ENCODE data around the gene NPM1.
"Not testable (repeated sequence)": the region's sequence is repeated elsewhere in the genome, so short reads cannot be mapped to it uniquely, and the experiment has no call there.

The NPM1 gene, protein sequence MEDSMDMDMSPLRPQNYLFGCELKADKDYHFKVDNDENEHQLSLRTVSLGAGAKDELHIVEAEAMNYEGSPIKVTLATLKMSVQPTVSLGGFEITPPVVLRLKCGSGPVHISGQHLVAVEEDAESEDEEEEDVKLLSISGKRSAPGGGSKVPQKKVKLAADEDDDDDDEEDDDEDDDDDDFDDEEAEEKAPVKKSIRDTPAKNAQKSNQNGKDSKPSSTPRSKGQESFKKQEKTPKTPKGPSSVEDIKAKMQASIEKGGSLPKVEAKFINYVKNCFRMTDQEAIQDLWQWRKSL

GRCh38 chr5:171387345-171387969, at the start of gene NPM1:
TSS of gene NPM1 (plus strand) at chr5:171387849. CDS start at chr5:171387949, 100 bp downstream.
- peak; percentile 96 for DNase-seq

GRCh38 chr5:171340042-171340441, 47.6 kb upstream of the NPM1 start:
- DNase-seq = no peak

DNA sequence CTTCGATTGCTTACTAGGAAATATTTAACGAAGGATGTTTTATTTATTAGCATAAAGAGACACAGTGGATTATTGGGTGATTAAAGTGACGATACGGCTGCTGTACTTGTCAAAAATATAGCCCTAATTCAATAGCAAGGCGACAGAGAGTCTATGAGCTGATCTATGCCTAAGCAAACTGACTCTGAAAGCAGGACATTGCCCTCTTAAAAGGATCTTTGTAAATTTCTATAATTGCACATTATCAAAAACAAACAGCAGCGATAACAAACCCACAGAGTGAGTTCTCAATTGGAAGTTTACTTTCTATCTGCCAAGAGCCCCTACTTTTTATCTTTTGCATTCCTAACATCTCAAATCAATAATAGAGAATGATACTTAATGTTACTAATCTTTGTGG, 47.2 kb upstream of the NPM1 start:
- no peak for DNase-seq

GRCh38 chr5:171342362-171343111, 45.1 kb upstream of the NPM1 start:
- DNase-seq = no peak

DNA sequence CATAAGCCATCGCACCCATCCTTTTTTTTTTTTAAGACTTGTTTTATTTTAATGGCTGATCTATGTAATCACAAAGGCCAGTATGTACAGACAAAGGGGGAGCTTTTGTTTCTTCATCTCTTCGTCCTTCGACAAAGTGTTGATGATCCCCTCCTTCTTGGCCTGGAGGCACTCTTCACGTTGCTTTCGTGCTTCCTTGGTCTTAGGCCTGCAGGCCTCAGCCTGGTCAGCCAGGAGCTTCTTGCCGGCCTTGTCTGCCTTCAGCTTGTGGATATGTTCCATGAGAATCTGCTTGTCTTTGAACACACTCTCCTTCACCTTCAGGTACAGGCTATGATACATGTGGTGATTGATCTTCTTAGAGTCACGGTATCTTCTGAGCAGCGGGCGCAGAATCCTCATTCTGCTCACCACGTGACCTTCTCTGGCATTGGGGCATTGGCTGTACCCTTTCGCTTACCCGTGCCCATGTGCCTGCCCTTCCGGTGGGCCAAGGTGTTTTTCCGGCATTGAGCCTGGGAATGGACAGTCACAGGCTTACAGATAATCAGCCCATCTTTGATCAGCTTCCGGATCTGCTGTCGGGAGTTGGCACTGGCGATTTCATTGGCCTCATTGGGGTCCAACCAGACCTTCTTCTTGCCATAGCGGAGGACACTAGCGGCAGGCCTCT, 42.6 kb upstream of the NPM1 start:
- no peak for DNase-seq

DNA sequence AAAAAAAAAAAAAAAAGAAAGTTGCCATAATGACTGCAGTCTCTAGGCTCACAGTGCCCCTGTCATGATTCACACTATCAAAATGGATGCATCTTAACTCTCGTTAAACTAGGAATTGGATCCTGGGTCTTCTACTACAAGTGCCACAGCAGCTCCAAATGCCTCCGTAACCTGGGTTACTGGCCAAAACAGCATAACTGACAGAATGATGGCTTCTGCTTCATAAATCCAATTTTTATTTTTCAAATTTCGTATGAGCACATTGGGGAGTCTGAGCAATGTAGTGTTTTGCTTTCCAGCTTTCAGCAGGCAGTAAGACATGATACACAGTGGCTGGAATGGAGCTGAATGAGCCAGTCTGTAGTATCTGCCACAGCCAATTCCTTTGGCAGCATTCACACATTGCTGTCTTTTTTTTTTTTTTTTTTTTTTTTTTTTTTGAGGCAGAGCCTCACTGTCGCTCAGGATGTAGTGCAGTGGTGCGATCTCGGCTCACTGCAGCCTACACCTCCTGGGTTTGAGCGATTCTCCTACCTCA, 36.0 kb upstream of the NPM1 start:
- DNase-seq = no peak

DNA sequence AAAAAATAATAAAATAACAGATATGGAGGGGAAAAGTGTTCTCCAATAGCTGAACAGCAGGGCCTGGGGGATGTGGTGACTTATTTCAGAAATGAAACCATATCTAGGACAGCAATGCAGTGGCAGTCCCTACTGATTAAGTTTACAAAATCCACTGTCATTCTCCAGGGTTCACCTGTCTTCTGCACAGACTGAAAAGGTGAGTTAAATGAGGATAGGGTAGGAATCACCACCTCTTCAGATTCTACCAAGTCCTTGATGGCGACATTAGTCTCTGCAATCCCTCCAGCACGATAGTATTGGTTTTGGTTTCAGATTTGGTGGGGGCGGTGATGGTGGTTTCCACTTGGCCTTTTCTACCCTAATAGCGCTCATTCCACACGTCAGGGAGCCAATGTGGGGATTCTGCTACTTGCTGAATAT, 32.3 kb upstream of the NPM1 start:
- peak; percentile 10 for DNase-seq

GRCh38 chr5:171357843-171358242, 29.8 kb upstream of the NPM1 start:
- DNase-seq = no peak

DNA sequence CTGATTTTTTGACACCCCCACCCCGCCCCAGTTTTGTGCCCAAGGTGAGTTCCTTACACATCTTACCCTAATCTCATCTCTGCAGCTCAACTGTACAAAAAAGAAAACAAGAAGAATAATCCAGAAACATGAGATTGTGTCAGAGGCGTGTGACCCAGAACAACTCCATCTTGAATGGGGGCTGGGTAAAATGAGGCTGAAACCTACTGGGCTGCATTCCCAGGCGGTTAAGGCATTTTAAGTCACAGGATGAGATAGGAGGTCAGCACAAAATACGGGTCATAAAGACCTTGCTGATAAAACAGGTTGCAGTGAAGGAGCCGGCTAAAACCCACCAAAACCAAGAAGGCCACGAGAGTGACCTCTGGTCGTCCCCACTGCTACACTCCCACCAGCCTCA, 26.5 kb upstream of the NPM1 start:
- DNase-seq = not testable (repeated sequence)

DNA sequence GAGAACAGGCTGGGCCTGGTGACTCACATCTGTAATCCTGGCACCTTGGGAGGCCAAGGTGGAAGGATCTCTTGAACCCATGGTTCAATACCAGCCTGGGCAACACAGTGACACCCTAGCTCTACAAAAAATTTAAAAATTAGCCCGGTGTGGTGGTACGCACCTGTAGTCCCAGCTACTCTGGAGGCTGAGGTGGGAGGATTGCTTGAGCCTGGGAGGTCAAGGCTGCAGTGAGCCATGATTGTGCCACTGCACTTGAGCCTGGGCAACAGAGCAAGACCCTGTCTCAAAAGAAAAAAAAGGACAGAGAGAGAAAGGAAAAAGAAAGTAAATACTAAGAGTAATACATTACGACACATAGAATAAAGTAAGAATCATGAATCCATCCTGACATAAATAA, 24.4 kb upstream of the NPM1 start:
- DNase-seq = not testable (repeated sequence)

- DNase-seq = no peak
Observed at GRCh38 chr5:171363846-171364245, 23.8 kb upstream of the NPM1 start.

- no peak for DNase-seq
Observed at GRCh38 chr5:171365351-171365750, 22.3 kb upstream of the NPM1 start.

DNA sequence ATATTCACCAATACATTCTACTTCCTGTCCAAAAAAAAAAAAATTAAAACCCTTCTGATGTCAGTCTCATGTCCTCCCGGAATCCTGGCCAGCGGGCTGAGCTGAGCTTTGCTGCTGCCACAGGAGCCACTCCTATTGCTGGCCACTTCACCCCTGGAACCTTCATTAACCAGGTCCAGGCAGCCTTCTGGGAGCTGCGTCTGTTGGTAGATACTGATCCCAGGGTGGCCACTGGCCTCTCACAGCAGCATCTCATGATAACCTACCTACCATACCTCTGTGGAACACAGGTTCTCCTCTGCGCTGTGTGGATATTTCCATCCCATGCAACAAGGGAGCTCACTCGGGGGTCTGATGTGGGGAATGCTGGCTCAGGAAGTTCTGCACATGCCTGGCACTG, 21.0 kb upstream of the NPM1 start:
- DNase-seq = no peak

GRCh38 chr5:171367424-171368370, 20.0 kb upstream of the NPM1 start:
- DNase-seq = no peak

DNA sequence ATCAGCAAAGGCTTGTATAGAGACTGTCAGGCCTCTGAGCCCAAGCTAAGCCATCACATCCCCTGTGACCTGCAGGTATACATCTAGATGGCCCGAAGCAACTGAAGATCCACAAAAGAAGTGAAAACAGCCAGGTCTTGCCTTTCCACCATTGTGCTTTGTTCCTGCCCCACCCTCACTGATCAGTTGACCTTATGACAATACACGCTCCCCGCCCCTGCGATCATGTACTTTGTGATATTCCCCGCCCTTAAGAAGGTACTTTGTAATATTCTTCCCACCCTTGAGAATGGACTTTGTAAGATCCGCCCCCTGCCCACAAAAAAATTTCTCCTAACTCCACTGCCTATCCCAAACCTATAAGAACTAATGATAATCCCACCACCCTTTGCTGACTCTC, 18.6 kb upstream of the NPM1 start:
- no peak for DNase-seq

DNA sequence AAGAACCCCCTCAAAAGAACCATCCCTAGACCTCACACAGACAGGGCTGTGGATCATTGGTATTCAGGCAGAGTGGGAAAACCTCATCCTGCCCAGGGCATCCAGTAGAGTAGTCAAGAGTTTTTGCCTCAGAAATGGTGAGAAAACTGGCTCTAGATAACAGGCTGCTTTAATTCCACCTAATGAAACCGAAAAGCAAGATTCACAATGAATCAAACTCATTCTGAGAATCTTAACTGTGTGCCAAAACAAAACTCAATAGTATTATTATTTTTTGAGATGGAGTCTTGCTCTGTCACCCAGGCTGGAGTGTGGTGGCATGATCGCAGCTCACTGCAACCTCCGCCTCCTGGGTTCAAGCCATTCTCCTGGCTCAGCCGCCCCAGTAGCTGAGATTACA, 17.8 kb upstream of the NPM1 start:
- no peak for DNase-seq

DNA sequence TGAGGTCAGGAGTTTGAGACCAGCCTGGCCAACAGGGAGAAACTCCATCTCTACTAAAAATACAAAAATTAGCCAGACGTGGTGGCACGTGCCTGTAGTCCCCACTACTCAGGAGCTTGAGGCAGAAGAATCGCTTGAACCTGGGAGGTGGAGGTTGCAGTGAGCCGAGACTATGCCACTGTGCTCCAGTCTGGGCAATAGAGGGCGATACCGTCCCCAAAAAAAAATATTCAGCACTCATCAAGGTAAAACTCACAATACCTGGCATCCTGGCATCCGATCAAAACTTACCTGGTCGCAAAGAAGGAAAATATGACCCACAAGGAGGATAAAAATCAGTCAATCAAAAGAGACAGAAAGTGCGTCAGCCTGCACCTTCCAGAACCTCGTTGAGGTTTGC, 16.8 kb upstream of the NPM1 start:
- DNase-seq = not testable (repeated sequence)

DNA sequence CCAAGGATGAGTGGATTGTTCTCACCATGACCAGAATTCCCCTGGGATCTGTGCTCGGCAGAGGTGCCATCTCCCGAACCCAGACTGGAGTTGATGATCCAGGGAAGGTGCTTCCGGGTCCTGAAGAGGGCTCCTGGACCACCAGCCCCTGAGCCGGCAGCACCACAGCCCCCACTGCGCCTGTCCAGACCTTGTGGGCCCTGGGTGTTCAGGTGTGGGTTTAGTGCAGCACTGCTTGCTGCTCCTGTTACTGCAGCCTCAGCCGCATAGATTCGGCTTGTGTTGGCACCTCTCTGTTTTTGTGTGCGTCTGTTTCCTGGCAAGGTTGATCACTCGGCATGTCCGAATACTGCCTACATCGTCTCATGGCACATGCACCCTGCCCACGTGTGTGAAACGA, 16.3 kb upstream of the NPM1 start:
- DNase-seq = no peak

- no peak for DNase-seq
Observed at GRCh38 chr5:171379961-171380360, 7.7 kb upstream of the NPM1 start.

GRCh38 chr5:171384416-171384815, 3.2 kb upstream of the NPM1 start:
- not testable (repeated sequence) for DNase-seq

- not testable (repeated sequence) for DNase-seq
Observed at GRCh38 chr5:171384999-171385398, 2.6 kb upstream of the NPM1 start.
